Right lung (tissue), 10 donors: ENCODE results near the gene OR13J1. TPM values are rescaled to one million over a fixed set of nuclear protein-coding genes. Genes with fewer than 3 reads are reported as not detected.
"Not testable (repeated sequence)": the region's sequence is repeated elsewhere in the genome, so short reads cannot be mapped to it uniquely, and the experiment has no call there.

Experiments used
- DNase-seq, 2 donors: peaks; one replicate each; pipeline ENCODE4 v3.0.0-alpha.2; 2013
- long read RNA-seq, 8 donors: transcript quantifications; one replicate each; lab custom pipeline, GENCODE V29; 2026
- polyA plus RNA-seq, 5 donors: library from polyadenylated mRNA; unstranded; fragments of 120-200 nt; gene quantifications; one replicate each; pipeline versions ENCODE4 v1.2.1 to v1.2.3, GENCODE V29; 2013; ENCODE audit warnings: inconsistent platforms in 1 of 5, low replicate concordance in 1 of 5; ENCODE audit not compliant: insufficient read length in 5 of 5, insufficient read depth in 1 of 5

OR13J1 gene, protein sequence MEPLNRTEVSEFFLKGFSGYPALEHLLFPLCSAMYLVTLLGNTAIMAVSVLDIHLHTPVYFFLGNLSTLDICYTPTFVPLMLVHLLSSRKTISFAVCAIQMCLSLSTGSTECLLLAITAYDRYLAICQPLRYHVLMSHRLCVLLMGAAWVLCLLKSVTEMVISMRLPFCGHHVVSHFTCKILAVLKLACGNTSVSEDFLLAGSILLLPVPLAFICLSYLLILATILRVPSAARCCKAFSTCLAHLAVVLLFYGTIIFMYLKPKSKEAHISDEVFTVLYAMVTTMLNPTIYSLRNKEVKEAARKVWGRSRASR
- polyA plus RNA-seq, result under 1 TPM in 2 of 5 donors, not detected in 3; 0.13 to 0.27 TPM
- long read RNA-seq, donor 1, result 0 reads
- long read RNA-seq, donor 2, result 0 reads
- long read RNA-seq, donor 3, partial matches to known transcripts, result 0 of 1 reads
- long read RNA-seq, donor 3, other reads (novel, unspliced or antisense), result 0 of 1 reads
- long read RNA-seq, donor 4, result 0 reads
- long read RNA-seq, donor 5, result 0 reads
- long read RNA-seq, donor 6, result 0 reads
- long read RNA-seq, donor 7, result 0 reads
- long read RNA-seq, donor 8, result 0 reads

DNA sequence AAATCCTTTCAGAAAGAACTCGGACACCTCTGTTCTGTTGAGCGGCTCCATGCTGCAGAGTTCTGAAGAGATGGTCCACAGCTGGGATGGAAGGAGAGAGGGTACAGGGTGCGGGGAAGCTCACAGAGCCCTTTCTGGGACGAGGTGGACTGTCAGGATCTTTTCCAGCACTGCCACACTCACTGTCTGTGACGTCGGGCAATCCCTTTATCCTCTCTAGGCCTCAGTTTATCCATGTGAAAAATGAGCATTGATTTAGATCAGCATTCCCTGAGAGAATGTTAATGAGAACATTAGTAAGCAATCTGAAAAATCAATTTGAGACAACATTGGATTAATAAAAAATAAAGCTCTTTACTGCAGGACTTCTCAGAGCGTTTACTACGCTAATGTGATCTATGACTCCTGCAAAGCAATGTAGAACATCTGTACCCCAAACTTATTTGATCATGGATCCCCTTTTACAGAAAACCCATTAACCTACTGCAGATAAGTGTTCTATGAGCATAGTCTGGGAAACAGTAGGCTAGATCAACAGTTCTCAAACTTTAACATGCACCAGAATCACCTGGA lies at the start of gene OR13J1:
Gene OR13J1, minus strand, starts transcription at position 51 of the 573 bp plus-strand sequence. Its CDS starts 0 bp downstream, at position 51.
- no peak for DNase-seq

DNA sequence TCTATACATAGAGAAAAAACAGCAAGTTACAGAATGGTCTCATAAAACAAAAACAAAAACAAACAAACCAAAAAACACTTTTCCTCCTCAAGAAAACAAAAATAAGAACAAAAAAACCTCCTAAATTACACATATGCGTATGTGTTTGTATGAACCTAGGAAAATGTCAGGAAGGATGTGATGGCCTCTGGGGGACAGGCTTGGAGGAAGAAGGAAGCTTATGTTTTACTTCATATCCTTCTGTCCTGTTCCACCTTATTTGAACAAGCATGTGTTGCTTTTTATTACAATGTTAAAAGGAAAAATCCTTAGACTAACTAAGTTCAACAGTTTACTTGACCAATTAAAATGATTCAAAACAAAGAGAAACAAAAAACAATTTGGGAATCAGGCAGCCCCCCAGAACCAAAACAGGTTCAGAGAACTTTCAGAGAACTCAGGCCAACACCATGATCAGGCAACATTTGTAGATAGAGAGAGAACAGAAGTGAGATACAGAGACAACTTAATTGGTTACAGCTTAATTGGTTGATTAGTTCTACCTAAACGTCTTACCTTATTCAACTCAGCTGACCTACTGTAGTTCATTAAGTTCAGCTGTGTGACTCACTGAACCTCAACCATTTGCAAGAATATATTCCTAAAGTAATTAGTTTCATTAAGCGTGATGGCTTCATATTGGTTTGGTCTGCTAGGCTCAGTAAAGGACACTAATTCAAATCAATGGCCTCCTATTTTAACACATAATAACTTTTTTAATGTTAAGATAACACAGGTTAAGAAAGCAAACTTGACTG lies 49.2 kb upstream of the OR13J1 start:
- DNase-seq, result no peak

DNA sequence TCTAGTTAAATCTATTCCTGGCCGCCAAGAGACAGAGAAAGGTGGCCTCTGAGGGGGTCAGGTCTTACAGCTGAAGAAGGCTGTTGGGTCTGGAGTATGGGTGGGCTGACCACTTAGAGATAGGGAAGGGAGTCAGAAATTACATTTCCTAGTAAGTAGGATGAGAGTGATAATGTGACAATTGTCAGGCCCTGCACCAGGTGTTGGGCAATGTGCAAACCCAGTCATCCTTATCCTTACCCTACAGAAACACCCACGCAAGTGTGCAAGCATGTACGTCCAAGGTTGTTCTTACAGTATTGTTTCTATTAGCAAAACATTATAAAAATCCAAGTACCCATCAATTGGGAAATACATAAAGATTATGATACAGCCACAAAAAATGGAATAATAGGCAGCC lies 48.6 kb upstream of the OR13J1 start:
- no peak for DNase-seq

DNA sequence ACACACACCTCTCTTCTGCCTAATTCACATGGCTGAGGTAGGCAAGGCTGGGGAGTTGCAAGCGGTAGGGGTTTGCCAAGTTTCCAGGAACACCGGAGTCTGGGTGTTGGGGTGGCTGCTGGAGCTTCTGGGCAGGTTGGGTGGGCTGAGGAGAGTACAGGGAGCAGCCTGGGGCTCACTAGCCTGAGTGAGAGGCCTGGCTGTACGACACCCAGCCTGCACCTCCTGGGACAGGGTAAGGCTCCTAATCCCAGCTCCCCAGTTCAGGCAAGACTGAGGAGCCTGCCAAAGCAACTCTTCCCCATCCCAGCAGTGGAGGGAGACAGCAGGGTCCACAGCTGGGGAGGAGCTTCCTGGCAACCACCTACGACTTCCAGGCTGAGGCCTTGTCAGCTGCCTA lies 47.1 kb upstream of the OR13J1 start:
- DNase-seq, result no peak

DNA sequence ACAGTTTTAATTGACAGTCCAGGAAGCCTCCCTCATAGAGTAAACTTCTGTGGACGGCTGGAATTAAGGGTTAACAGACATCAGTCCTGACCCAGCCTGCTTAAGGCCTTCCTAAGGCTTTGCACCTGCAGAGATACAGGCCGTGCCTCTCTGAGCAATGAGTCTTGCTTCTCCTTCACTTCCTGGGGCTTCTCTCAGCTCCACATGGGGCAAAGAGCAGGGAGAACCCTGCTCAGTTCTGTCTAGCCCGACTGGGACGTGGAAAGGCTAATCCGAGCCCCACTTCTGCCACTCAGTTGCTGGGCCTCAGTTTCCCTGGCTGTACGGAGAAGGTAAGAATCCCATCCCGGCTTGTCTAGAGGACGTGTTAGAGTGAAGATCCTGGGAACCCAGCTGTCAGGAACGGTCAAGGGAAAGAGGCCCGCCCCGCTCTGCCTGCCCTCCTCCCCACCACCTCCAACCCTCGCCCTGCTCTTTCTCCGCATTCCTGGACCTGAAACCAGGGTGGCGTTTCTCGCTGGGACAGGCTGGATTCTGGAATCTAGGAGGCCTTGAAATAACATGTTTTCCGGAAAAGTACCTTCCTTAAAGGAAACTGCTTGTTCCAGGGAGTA lies 45.6 kb upstream of the OR13J1 start:
- DNase-seq, result no peak

DNA sequence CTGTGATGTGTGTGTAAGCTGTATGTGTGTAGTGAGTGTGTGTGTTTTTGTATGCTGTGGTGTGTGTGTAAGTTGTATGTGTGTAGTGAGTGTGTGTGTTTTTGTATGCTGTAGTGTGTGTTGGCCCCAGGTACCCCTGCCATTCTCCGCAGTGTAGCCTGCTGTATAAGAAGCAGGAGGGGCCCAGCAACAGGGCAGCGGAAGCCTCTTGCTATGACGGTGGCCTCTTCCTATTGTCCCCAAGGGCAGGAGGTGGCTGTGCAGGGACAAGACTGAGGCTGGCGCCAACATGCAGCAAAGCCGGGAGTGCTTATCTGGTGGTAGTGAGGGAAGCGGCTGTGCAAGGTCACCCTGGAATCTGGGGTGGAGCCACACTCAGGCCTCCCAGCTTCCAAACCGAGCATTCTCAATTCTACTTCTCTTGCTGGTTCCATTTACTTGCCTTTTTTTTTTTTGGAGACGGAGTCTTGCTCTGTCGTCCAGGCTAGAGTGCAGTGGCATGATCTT lies 44.2 kb upstream of the OR13J1 start:
- peak in 1 of 2 donors; percentile 48 for DNase-seq

DNA sequence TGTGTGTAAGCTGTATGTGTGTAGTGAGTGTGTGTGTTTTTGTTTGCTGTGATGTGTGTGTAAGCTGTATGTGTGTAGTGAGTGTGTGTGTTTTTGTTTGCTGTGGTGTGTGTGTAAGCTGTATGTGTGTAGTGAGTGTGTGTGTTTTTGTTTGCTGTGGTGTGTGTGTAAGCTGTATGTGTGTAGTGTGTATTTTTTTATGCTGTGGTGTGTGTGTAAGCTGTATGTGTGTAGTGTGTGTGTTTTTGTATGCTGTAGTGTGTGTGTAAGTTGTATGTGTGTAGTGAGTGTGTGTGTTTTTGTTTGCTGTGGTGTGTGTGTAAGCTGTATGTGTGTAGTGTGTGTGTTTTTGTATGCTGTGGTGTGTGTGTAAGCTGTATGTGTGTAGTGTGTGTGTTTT lies 43.2 kb upstream of the OR13J1 start:
- not testable (repeated sequence) for DNase-seq

DNA sequence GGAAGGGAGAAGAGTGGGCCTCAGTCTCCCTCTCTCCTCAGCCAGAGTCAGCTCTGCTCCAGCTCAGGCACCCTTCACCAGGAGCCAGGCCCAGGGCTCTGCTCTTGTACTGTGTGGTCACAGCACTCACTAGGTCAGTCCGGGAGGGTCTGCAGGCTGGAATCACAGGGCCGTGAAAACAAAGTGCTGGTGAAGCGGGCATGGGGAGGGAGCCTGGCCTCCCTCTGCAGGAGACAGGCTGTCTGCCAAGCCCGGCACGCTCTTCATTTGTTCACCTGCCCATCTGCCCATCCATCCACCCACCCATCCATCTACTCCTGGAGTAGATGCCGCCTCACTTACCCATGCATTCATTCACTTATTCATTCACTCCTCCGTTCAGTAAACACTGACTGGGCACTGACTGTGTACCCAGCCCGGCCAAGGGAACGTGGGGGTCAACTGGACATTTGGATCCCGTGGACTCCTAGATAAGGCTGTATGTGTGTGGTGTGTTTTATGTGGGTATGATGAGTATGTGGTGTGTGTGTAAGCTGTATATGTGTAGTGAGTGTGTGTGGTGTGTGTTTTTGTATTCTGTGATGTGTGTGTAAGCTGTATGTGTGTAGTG lies 42.7 kb upstream of the OR13J1 start:
- no peak for DNase-seq

DNA sequence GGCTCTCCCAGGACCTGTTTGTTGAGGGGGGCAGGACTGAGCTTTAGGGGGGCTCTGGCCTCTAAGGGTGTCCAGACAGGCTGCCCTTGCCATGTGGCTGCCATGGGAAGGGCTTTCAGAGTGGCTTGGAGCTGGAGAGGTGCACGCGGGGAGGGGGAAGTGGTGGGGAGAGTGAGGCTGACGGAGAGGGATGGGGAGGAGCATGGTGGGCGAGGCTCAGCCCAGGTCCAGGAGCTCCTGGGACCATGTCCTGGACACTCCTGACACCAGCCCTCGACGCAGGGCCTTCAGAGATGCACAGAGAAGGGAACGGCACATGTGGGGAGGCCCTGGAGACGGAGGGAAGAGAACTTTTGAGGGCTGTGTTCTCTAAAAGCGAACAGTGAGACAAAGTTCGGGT lies 41.5 kb upstream of the OR13J1 start:
- no peak for DNase-seq

DNA sequence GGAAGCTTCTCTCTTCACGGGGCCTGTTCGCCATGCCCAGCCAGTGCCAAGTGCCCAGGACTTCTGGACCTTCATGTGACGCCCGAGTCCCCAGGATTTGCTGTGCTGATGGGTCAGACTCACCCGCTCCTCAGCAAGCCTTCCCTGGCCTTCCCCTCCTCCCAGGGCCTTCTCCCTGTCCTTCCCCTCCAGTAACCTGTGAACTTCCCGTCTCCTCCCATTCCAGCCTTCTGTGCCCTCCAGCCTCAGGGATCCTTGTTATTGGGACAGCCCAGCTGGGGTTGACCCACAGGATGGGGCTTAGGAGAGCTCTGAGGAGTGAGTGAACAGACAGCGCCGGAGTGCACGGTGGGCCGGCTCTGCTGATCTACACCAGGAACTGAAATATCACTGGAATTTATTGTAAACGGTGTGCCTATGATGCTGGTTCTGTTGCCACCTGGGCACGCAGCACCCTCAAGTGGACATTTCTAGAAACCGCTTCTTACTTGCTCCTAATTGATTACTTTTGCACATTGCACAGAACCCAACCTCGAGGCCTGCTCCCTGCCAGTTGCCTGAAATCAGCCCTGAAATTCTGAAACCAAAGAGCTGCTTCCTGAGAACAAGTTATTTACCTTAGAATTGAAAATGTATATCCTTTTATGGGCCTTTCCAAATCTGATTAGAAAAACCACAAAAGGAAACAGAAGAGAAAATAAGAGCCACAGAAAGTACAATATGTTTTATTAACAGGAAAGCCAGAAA lies 40.6 kb upstream of the OR13J1 start:
- no peak for DNase-seq

DNA sequence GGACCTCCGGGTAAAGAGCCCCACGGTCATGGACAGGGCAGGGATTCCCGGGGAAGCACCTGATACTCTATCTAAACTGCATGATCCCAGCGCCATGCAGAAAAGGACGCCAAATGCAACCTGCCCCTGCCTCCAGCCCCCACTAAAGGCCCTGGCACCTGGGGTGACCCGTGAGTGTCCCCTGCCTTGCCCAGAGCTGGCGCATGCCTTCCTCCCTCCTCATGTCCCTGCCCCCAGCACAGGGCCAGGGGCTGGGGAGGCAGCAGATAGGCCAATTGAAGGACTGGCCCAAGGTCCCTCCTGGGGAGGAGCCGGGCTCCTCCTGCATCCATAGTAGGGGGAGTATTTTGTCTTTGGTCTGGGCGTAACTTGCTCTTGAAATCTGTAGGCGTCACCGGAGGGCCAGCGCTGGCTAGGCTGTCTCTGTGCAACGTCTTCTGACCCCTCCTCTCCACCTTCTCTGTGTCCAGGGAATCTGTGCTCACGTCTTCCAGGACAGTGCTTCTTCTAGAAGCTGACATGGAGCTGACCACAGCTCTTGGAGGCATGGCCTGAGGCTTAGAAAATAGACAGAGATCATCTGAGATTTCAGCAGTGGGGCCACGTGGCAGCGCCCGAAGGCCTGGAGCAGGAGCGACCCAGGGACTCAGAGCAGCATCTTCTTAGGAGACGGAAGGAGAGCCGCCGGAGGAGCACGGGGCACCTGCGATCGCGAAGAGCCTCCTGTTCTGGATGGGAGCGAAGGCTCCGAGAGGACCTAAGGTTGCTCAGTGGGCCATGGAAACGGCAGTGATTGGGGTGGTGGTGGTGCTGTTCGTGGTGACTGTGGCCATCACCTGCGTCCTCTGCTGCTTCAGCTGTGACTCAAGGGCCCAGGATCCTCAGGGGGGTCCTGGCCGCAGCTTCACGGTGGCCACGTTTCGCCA lies 39.7 kb upstream of the OR13J1 start:
- no peak for DNase-seq

DNA sequence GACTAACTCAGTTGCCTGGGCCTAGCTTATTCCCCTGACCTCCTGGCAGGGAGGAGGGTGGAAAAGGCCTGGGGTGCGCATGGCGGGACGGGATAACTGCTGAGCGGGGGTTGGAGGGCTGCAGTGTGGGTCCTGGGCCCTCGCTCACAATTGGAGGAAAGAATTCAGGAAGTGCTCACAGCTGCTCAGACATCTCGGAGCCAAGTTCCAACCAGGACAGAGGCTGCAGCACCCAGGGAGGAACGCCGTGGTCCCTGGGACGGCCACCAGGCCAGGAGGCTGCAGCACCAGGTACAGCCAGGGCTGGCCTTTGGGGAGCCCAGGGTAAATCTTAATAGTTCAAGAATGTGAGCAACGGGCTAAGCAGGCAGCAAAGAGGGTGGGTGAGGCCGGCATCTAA lies 39.1 kb upstream of the OR13J1 start, which contains the start of gene SPAAR:
Gene SPAAR, plus strand, starts transcription at position 217 of the 400 bp plus-strand sequence. CDS start 974 bp downstream, outside the sequence.
- DNase-seq, result no peak

DNA sequence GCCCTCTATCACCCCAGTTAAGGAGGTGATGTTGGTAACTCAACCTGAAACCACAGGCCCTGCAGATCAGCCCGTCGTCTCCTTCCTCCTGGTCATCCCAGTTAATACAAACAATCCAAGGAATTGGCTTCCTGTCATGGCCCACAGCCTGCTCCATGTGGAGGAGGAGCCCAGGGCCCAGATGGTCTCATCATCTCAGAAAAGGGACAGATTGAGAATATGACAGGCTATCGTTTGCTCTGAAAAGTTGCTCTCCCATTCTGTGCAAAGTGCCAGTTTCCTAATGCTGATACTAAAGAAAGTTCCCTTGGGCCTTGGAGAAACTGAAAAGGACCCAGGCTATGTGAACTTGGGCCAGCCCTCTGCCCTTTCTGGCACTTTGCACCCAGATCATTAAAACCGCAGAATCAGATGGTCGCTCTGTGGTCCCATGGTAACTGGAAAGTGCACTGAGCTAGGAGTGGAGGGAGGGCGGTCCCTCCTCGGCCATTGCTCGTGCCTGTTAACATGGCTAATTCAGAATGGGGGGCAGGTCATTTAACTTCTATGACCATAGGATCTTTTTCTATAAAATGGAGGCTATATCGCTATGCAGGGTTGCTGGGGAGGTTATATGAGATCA lies 38.4 kb upstream of the OR13J1 start:
- no peak for DNase-seq

DNA sequence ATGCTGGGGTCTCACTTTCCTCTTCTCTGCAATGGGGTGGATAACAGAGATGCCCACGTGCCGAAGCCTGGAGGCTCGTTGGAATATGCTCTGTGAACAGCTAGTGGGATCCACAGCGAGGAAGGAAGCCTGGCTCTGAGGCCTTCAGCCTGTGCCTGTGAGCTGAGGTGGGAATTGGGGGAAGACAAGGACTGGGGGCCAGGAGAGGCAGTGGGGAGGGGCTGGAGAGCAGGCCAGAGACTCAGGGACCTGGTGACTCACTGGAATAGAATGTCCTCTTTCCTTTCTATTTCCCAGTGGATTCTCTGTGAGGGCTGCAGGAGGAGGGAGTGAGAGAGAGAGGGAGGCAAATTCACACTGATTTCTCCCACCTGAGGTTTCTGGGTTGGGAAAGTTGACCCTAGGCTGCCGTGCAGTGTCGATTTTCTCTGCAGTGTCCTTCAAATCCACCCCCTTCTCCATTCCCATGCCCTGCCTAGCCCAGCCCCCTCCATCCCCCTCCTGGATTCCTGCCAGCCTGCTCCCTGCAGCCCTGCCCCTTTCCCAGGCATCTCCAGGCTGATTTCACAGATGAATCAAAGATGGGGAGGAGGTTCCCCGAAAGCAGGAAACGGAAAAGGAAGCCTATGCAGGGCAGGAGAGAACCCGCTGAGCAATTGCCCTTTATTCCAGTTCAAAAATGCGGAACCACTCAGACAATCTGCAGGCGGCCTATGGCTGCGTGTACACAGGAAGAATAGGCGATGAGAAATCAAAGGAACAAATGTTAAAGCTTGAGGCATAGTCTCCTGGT lies 37.7 kb upstream of the OR13J1 start:
- DNase-seq, result peak; percentile 58

DNA sequence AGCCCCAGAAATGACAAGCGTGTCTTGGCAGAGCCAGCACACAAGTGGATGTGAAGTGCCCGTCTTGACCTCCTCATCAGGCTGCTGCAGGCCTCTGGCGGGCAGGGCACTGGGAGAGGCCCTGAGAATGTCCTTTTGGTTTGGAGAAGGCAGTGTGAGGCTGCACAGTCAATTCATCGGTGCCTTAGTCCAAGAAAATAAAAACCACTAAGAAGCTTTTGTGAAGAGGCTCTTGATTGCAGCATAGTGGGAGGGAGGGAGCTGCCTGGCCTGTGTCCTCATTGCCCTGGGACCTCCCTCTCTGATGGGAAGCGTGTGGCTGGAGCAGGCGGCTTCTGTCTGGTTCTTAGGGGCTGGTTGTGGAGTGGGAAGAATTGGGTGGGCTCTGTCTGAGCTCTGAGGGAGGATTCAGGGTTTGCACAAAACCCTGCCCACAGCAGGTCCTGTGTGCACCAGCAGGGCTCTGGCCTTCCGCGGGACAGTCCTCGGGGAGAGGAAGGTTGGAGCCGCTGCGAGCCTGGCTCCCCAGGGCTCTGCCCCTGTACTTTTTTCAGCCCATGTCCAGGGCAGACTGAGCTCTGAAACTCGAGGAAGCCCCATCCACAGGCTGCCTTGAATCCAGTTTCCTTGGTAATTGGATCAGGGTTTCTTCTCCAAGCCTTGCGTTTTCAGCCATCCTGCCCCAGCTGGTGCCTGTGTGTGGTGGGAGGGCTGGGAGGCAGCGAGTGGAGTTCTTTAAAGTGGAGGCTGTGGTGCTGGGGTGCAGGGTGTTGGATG lies 36.9 kb upstream of the OR13J1 start:
- DNase-seq, result no peak

DNA sequence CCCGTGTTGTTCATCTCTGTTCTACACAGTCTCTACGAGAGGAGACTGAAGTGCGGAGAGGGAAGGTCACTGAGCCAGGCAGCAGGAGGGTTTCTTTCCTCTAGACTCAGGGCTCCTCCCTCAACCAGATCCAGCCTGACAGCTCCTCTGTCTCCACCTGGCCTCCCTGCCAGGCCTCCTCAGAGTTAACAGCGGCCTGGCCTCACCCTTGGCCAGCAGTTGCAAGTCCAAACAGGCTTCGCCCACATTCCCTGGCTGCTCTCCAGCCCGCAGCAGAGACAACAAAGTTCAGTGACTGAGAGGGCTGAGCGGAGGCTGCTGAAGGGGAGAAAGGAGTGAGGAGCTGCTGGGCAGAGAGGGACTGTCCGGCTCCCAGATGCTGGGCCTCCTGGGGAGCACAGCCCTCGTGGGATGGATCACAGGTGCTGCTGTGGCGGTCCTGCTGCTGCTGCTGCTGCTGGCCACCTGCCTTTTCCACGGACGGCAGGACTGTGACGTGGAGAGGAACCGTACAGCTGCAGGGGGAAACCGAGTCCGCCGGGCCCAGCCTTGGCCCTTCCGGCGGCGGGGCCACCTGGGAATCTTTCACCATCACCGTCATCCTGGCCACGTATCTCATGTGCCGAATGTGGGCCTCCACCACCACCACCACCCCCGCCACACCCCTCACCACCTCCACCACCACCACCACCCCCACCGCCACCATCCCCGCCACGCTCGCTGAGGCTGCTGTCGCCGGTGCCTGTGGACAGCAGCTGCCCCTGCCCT lies 35.9 kb upstream of the OR13J1 start, which contains the start of gene HRCT1:
Gene HRCT1, plus strand, starts transcription at position 291 of the 768 bp plus-strand sequence. Its CDS starts 86 bp downstream, at position 377.
- peak; percentile 81 to 83 for DNase-seq
